GM21528 (cell line): ENCODE results near the gene SLC16A12.

Source experiments
- ATAC-seq: cut with Tn5 transposase; IDR thresholded peaks from one replicate; pipeline ENCODE4 v1.9.1; 2021; ENCODE audit warnings: mild to moderate bottlenecking, moderate library complexity; ENCODE audit not compliant: unreplicated experiment, low FRiP score

SLC16A12 gene

DNA sequence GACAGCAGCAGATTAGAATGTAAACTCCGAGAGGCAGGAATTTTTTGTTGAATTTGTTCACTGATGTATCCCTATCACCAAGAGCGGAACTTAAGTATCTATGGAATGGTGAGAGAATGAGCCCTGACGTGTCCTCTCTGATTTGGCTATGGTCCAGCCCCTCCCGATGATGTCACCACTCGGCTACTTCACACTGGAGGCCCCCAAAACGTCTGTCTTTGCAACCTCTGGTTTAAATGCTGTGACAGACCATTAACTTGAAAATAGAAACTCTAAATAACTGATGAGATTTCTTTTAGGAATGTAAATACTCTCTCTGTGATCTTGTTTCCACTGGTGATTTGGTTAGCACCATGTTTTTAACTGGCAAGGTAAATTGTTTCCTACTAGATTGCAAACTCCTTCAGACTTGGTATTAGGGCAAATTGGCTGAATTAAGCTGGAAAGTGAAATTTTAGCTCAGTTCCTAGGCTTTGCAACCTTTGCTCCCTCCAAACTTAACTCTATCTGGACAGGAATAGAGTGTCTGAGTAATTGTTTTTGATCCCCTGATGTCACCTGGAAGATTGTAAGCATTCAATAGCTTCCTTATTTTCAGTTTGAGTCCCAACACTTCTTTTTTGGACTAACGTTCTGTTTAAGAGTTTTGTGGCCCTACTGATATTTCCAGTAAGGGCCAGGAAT is 19.1 kb downstream of the SLC16A12 start:
- no peak for ATAC-seq

DNA sequence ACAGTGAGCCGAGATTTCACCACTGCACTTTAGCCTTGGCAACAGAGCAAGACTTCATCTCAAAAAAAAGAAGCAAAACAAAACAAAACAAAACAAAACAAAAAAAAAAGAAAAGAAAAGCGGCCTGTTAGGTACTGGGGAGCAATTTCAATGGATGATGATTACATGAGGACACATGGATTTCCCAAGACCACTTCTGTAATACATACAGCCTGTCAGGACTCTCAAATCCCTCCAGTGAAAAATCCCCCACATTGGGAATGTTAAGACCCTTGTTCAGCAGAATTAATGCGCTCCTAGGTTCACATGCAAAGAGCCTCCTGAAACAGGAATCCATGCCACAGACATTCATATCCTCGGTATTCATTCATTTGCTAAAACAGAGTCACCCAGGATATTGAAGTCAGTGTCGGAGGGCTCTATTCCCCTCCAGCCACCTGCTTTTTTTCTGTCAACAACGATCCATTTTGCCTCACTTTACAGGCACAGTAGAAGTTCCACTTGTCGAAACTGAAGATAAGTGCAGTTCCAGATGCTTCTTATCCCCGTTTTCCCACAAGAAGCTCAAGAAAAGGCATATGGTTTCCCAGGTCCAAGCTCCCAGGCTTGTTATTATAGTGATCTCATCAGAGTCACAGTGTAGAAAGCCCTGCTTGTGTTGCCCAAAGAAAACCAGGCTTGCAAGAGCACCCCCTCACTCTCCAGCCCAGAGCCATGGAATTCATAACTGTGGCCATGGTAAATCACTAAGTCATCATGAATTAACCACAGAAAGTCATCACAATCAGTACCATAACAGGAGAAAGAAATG is 20.2 kb downstream of the SLC16A12 start:
- ATAC-seq, result no peak

DNA sequence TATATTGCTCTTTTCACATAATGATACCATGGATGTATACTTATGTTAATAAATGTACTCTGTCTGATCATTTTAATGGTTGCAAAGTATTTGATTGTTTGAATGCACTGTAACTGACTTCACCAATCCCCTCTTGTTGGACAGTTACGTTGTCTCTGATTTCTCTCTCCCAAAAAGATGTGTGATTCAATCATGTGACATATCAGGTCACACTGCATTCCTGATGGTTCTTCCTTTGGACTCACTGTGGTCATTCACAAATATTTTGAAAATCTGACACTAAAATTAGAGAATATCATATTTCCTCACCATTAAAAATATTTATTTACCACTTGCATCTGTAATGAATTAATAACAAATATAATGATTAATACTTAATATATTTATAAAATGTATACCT is 22.2 kb downstream of the SLC16A12 start:
- no peak for ATAC-seq

DNA sequence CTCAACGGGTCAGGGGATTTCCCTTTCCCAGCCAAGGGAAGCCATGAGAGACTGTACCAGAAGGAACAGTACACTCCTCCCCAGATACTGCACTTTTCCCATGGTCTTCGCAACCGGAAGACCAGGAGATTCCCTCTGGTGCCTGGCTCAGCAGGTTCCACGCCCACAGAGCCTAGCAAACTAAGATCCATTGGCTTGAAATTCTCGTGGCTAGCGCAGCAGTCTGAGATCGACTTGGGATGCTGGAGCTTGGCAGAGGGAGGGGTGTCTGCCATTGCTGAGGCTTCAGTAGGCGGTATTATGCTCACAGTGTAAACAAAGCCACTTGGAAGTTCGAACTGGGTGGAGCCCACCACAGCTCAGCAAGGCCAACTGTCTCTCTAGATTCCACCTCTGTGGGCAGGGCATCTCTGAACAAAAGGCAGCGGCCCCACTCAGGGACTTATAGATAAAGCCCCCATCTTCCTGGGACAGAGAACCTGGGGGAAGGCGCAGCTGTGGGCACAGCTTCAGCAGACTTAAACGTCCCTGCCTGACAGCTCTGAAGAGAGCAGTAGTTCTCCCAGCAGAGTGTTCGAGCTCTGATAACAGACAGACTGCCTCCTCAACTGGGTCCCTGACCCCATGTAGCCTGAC is 29.6 kb downstream of the SLC16A12 start:
- ATAC-seq, result no peak

DNA sequence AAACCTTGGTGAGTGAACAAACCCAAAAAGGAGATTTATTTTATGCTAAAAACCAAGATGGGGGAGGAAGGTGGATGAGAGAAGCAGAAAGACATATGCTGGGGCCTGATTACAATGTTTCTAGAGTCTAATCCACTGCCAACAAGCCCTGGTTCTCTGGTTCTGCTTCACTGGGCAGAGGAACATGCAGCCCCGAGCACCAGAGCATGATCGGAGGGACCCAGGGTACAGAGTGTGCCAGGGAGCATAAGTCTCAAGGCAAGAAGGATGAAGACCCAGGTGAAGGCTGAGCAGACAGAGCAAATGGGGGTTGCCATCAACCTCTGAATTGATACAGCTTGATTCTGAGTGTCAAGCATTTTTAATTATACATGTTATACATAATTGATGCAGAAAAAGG is 30.7 kb downstream of the SLC16A12 start:
- no peak for ATAC-seq

DNA sequence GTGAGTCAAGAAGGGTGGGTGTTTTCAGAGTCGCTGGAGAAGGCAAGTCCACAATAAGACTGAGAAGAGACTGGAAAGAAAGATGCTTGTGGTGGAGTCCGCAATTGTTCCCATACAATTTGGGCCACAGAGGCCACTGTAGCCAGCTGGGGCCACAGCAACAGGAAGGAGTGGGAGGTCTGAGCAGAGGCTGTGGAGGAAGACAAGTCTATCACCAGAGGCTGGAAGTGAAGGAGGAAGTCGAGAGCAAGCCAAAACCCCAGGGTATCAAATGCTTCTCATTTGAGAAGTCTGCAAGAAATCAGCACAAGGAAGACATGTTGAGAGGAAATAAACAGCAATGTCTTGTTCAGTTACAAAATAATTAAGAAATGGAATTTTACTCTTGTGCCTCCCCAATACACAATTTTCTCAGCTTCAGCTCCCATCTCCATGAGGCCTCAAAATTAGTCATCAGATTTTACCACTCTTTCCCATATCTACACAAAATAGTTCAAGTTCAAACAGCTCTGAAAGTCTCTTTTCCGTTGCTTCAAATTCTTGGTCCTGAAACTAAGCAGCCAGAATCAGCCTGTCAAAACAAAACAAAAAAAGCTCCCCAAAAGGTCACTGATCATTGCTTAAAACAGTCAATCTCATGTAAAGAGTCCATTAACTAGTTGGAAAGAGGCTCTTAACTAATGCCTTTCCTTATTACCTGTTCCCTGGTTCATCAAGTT is 31.6 kb downstream of the SLC16A12 start:
- no peak for ATAC-seq

DNA sequence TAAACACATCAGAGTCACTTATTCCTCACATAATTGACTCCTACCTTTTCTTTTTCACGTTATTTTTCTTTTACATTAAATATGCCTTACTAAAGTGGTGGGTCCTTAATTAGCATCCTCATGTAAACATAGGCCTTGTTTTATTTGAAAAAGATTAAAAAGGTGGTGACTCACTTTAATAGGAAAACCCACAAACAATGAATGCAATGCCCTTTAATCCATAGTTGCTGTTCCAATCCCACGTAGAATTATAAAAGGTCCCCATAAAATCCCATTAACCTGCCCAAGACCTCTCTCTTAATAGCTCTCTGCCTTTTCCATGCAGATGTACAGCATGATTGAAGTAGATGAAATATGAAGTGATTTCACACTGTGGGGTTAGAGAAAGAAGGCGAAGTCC is 32.2 kb downstream of the SLC16A12 start:
- no peak for ATAC-seq

DNA sequence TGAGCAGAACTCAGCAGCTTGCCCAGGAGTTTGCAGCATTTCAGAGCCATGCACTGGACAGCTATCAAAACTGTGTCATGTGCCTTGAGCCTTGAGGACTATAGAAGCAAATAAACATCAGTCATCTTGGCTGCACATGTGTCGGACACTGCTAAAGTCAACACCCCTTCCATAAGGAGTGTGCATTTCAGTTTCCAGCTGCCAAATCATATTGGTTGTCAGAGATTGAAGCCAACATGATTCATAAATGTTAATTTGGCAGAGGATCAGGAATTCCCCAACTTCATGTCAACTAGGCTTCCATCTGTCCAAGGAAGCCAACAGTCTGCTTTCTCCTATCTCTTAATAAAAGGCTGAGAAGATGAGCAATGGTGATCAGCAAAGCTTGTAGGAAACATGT is 32.8 kb downstream of the SLC16A12 start:
- no peak for ATAC-seq

DNA sequence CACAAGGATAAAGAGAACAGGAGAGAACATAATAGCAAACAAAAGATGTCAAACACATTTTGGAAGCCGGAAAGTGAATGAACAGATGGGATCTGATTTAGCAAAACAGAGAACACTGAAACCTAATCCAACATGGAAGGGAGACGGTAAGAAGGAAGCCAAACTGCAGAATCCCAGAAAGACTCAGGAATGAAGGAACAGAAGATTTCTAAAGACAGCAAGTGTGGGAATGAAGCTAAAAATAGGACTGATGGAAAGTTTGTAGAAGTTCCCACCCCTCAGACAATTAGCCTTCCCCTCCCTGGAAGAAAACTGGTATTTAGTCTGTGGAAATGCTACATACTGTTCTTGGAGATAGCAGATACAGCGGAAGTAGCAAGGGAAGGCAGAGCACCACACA is 40.8 kb downstream of the SLC16A12 start:
- ATAC-seq, result no peak

DNA sequence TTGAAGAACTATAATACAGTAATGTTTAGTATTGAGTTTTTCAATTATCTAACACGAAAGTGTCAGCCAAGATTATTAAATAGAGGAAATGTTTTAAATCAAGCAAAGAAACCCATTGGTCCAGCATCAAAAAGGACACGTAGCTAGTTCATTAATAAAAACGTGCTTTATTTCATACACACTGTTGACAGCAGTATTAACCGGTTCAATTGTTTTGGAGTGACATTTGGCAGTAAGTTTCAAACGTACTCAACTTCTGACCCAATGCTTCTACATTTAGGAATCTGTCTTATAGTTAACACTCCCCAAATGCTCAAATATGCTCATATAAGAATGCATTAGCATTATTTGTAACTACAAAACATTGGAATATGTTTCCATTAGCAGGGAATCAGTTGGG is 41.3 kb downstream of the SLC16A12 start:
- no peak for ATAC-seq

DNA sequence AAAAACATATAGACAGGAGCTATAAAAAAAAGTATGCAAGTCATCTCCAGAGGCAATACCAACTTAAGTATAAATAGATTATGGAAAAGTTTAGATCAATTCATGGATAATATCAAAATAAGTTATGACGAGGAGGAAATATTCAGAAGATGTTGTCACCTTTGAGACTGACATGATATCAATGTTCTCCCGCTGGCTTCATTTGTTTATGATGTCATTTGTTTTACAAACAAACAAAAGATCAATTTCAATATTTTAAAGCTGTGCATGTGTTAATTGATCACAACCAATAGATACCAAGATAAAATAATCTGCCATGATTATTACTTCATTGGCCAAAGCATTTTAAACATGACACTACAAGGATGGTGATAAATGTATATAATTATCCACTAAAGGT is 43.5 kb downstream of the SLC16A12 start:
- ATAC-seq, result no peak

DNA sequence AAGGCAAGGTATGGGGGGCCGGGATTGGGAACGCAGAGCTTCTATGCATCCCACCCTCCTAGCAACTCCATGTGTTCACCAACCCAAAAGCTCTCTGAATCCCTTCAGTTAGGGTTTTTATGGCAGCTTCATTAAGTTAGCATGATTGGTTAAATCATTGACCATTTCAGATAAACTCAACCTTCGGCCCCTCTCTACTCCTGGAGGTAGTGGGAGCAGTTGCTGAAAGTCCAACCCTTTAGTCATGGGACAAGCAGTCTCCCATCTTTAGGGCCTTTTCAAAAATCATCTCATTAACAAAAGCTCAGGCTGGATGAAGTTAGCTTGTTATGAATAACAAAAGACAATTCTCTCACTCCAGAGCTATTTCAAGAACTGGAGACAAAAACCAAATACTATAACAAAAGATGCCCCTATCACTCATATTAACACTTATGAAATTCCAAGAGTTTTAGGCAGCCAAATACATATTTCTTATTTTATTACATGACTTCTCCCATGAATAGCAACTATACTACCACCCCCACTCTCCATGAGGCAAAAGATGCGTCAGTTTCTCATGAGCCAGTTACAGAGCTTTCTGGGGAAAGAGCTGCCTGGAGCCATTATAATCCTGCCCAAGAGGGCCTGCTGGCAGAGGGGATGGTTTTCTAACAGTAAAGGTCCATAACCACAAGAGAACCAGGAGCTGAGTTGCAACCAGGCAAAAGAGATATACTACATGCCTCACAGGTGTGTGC is 44.6 kb downstream of the SLC16A12 start:
- no peak for ATAC-seq

DNA sequence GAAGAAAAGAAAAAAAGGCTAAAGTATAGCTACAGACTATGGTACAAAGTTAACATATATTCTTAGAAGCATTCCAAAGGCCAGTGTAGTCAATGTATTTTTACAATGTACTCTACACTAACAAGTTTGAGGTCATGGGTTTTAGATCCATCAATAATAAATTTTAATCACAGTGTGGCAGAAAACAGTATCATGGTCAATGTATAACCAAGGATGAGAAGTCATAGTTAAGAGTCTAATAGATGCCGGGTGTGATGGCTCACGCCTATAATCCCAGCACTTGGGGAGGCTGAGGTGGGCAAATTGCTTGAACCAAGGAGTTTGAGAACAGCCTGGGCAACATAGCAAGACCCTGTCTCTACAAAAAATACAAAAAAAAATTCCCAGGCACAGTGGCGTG is 53.1 kb downstream of the SLC16A12 start:
- ATAC-seq, result no peak

DNA sequence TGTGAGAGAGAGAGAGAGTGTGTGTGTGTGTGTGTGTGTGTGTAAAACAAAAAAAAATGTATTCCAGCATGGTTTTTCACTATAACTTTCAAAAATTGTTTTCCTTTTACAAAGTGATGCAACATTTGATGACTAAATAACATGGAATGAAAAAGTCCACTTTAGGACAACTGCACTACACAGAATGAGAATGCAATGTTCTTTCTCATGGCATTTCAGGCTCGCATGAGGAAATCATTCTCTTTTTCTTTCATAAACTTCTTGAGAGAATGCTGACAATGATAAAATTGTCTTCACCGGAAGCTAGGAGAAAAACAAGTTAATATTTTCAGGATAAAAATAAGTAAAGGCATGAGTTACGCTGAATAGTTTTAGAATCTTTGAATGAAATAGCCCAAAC is 53.7 kb downstream of the SLC16A12 start:
- ATAC-seq, result no peak

DNA sequence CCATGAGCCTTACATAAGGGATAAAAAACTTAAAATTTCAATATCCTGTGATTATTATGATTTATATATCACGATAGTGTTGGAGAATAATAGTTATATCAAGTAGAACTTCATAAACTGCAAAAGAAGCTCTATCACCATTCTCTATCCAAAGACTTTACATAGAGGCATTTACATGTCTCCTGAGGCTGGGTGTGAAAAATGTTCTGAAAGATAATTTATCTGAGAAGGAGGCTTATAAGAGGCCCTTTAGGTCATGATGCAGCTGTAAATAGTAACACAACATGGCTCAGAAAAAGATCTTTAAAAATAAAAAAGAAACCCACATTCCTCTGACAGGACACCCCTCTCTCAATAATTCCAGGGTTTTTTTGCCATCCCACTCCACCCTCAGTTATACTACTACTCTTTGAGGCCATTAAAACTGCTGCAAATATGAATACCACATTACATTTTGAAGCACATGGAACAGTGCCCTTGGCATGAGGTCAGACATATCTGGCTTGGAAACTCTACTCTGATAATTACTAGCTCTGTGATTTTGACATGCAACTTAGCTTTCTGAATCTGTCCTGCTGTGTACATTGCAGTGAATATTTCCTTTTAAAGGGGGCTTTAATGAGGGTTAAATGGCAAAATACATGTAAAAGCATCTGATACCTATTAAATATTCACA is 55.5 kb downstream of the SLC16A12 start:
- ATAC-seq, result no peak

DNA sequence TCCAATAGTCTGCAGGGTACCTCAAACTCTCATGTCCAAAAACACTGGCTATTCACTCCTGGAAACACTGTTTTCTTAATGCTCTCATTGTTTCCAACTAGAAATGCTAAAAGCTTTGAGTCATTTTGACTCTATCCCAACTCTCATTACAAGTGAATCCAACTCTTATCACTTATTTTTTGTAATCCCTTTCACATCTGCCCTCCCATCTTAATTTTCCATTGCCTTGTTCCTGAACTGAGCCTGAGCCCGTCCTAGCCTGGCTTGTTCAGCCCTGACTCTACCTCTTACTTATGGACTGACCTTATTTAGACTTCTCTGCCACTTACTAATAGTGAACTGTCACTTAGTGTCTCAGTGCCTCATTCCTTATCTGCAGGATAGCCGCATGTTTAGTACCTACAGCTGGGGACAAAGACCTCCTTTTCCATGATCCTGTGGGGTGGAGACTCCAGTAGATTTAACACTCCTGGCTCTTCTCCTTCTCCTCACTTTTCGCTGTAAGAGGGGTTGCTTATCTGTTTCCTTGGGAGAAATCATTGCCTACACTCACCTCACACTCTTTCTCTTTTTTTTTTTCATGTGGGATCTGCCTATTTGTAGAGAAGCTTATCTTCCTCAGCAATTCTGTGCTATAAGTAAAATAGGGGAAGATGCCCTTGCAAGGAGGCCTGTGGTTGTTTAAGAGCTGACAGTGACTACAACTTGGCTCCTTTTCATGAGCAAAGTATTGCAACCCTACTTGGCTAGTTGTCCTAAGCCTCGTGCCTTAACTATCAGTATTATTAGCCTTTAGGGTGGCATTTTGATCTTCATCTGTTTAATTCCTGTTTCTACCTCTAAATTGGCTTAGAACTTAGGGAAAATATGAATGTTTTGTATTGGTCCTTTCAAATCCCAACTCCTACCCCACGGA is 56.4 kb downstream of the SLC16A12 start:
- ATAC-seq, result no peak

DNA sequence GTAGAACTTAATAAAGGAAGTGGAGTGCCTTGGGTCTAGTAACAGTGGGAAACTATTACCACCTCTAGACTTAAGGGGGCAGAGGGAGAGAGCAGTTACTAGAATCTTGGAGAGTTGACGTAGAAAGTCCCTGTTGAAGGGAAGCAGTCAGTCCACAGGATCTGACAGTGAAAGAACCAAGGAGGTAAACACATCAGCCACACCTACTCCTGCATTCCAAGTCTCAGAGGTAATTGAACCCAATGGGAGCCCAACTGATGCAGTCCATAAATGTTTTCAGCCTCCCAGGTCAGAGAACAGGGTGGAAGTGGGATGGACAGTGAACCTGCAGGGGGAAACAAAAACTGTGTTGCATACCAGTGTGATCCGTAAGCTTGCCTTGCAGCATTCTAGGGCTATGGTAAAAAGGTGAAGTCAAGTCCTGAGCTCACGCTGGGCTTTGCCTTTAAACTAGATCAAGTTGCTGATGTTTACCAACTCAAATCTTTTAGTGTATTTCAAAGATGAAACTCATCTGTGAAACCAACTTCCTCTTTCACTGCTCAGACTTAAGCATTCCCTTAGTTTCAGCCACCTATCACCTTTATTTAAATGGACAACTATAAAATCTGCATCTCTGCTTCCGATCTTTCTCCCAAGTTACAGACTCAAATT is 57.2 kb downstream of the SLC16A12 start:
- ATAC-seq, result no peak

DNA sequence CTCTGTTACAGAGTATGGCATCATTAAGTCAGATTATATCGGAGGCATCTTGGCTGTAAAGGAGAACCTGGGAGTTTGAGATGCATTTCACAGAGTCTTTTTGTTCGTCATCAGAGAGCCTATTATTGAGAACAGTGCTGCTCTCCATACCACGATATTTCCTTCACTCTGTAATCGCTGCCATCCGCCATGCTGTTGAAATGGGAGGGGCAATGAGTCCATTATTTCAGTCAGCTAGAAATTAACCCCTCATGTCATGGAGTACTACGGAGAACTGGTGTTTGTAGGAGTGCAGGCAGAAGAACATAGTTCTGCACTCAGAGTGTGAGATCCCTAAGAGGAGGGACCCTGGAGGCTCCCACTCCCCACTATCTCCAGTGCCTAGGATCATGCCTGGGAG is 59.2 kb downstream of the SLC16A12 start:
- no peak for ATAC-seq
